HG02870 (cell line): Measurements from ENCODE around the gene CD79B.
"Not testable (repeated sequence)": the region's sequence is repeated elsewhere in the genome, so short reads cannot be mapped to it uniquely, and the experiment has no call there.

ENCODE experiments used
- ATAC-seq: cut with Tn5 transposase; IDR thresholded peaks from one replicate; pipeline ENCODE4 v1.9.1; 2021; ENCODE audit warnings: mild to moderate bottlenecking, moderate library complexity; ENCODE audit not compliant: unreplicated experiment

Gene CD79B

DNA sequence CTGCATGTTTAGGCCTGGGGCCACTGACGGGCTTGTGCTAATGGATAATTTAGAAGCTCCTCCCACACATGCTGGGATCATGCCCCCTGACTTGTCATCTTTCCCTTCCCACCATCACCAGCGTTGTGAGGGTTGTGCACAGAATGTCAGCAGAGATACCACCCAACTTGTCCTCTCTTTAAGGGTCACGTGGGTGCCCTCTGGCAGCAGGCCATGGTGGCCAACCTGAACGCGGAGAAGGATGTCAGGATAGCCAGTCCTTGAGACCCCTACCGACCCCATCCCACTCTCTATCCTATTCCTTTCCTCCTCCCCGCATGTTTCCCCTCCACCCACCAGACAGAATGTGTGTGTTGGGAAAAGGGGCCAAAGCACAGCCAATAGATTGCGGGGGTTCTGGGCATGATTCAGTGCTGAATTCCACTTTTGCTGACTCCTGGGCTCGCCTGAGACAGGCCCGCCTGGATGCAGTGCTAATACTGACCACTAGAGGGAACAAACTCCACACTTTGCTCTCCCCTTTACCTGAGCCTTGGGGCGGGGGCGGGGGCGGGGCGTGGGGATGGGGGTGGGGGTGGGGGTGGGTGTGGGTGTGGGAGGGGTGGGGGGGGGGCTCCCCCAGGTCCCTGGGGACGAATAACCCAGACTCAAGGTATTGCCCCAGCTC is 50.1 kb downstream of the CD79B start, which contains the start of gene GH2:
TSS of gene GH2 (minus strand) at position 10 of the 667 bp plus-strand sequence. CDS start 143 bp downstream, outside the sequence.
- no peak for ATAC-seq

DNA sequence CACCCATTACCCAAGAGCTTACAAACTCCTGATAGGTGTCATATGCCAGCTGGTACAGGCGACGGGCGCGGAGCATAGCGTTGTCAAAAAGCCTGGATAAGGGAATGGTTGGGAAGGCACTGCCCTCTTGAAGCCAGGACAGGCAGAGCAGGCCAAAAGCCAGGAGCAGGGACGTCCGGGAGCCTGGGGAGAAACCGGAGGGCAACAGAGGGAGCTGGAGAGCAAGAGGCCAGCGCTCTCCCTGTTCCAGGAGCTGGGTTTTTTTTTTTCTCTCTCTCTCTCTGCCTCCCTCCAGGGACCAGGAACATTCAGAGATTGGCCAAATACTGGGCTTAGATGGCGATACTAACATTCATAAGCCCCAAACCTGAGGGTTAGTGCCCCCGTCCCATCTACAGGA is 50.8 kb downstream of the CD79B start:
- not testable (repeated sequence) for ATAC-seq

DNA sequence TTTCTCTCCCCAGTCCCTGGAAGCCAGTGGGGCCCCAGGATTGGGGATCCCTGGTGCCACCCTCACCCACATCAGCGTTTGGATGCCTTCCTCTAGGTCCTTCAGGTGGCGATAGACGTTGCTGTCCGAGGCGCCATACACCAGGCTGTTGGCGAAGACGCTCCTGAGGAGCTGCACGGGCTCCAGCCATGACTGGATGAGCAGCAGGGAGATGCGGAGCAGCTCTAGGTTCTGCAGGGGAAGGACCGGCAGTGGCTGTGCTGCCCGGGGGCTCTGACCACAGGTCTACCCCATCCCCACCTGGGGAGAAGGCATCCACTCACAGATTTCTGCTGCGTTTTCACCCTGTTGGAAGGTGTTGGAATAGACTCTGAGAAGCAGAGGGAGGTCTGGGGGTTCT is 51.4 kb downstream of the CD79B start:
- ATAC-seq = no peak
